ENCODE data around the gene IL1RL2.

Gene IL1RL2

GRCh38 chr2:102251849-102252203 lies 65.0 kb downstream of the IL1RL2 start:
- H3K27ac ChIP-seq: no peak overlapping the region
- H4K20me1 ChIP-seq: no peaks in the 10 kb centered on the region
- peaks cover 0 to 5% (median 0%) of the 10 kb centered on the region in 10 experiments; a peak in 2 of 20 replicates for H3K4me1 ChIP-seq
- H3K9me3 ChIP-seq (replicated peaks in 1 of 11): peaks cover 8 to 24% (median 18%) of the 10 kb centered on the region in 11 experiments; a peak in 18 of 22 replicates
- H3K9ac ChIP-seq: no peak overlapping the region; a peak in 1 of 22 replicates
- no peaks in the 10 kb centered on the region for H3K36me3 ChIP-seq
- peaks cover 13 to 29% (median 23%) of the 10 kb centered on the region in 11 experiments for H3K27me3 ChIP-seq
- peak overlapping the region in 2 of 10 experiments; percentile 46 to 53; a peak in 2 of 20 replicates for H3K4me3 ChIP-seq
- H3K4me2 ChIP-seq: peak overlapping the region in 4 of 11 experiments; percentile 61 to 71 (median 68); a peak in 2 of 22 replicates
- no peak for TF ChIP-seq Cebpa-rat (IDR thresholded peaks at IDR 0.05)

- Histone ChIP-seq H3K9me3 (replicated peaks in 1 of 11) (peaks cover 8 to 24% (median 18%) of the 10 kb centered on the region in 11 experiments; a peak in 18 of 22 replicates), H3K4me1 (peaks cover 0 to 5% (median 0%) of the 10 kb centered on the region in 10 experiments; a peak in 2 of 20 replicates), H3K36me3 (no peaks in the 10 kb centered on the region), H3K4me3 (no peak overlapping the region), H3K27ac (no peak overlapping the region), H3K9ac (no peak overlapping the region), H3K27me3 (peaks cover 13 to 29% (median 23%) of the 10 kb centered on the region in 11 experiments), H3K4me2 (no peak overlapping the region), H4K20me1 (no peaks in the 10 kb centered on the region)
- no peak for TF ChIP-seq Cebpa-rat (IDR thresholded peaks at IDR 0.05)
These were observed 65.4 kb downstream of the IL1RL2 start for GRCh38 chr2:102252236-102252635.

DNA sequence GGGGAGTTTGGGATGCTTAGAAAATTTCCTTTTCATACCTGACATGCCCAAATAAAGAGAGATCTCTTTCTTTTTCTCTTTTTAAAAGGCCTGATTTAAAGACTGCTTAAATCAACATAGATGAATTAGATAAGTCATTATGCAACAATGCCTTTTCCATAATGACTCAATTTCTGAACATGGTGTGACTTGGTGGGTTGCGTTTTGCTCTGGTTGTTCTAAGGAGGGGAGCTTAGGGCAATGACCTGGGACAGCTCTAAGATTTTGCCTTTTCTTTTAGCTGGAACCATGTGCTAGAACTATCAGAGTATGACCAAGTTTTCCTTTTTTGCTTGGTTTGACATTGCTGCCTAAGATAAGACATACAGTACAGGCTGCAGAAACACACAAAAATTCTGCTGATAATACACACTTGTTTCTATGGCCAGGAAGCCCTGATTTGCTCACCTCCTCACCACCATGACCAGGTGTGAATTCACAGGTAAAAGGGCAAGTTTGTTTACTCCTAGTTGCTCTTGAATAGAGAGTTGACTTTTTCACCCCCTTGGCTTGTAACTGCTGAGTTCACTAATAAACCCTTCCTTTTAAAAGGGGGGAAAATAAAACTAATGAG lies 66.4 kb downstream of the IL1RL2 start:
- H3K36me3 ChIP-seq: no peaks in the 10 kb centered on the region
- H3K4me1 ChIP-seq: peaks cover 0 to 6% (median 1%) of the 10 kb centered on the region in 10 experiments; a peak in 8 of 20 replicates
- peaks cover 13 to 29% (median 23%) of the 10 kb centered on the region in 11 experiments for H3K27me3 ChIP-seq
- H3K4me2 ChIP-seq: no peak overlapping the region
- no peak for TF ChIP-seq Cebpa-rat (IDR thresholded peaks at IDR 0.05)
- H3K4me3 ChIP-seq: no peak overlapping the region
- H3K9me3 ChIP-seq (replicated peaks in 1 of 11): peaks cover 8 to 26% (median 18%) of the 10 kb centered on the region in 11 experiments; a peak in 18 of 22 replicates
- no peak overlapping the region for H3K27ac ChIP-seq
- no peak overlapping the region for H3K9ac ChIP-seq
- H4K20me1 ChIP-seq: no peaks in the 10 kb centered on the region

DNA sequence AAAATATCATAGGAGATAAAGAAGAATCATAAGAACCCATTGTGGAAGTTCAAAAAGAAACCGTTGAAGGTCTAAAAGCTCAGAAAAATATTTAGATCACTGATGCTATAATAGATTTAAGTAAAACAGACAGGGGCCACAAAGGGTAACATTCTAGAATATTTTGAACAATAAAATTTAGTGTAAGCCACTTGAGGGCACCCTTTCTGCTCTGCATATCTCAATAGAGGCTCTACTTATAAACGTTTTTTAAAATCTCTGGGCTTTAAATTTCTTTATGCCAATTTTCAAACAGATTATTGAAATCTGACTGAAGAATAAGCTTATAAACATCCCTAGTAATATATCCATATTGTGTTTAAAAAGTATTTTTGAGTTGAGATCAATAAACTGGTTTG lies 66.9 kb downstream of the IL1RL2 start:
- Histone ChIP-seq H3K36me3 (no peaks in the 10 kb centered on the region), H3K9me3 (replicated peaks in 1 of 11) (peaks cover 8 to 31% (median 18%) of the 10 kb centered on the region in 11 experiments; a peak in 19 of 22 replicates), H3K9ac (no peak overlapping the region), H4K20me1 (no peaks in the 10 kb centered on the region), H3K4me2 (no peak overlapping the region), H3K27ac (no peak overlapping the region), H3K4me1 (peaks cover 0 to 11% (median 2%) of the 10 kb centered on the region in 10 experiments; a peak in 8 of 20 replicates), H3K27me3 (peaks cover 13 to 29% (median 23%) of the 10 kb centered on the region in 11 experiments), H3K4me3 (no peak overlapping the region)
- TF ChIP-seq Cebpa-rat (IDR thresholded peaks at IDR 0.05): no peak

DNA sequence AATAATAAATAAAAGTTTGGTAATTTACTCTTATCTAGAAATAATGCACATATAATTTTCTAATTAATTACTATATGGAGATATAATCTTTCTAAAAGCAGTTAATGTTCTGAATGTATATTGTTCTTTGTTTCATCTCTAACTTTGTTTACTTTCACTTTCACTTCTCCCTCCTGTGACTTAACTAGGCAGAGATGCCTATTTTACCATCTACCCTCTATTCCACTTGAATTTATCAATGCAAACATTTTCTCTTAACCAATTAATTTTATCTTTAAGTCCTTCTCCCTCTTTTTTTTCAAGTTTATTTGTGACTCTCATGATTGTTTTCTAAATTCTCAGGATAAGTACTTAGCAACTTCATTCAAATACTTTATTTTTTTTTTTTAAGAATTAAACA lies 69.5 kb downstream of the IL1RL2 start:
- H3K4me1 ChIP-seq: peaks cover 0 to 11% (median 2%) of the 10 kb centered on the region in 10 experiments; a peak in 8 of 20 replicates
- no peak for TF ChIP-seq Cebpa-rat (IDR thresholded peaks at IDR 0.05)
- no peaks in the 10 kb centered on the region for H3K36me3 ChIP-seq
- H3K9ac ChIP-seq: no peak overlapping the region
- H3K4me2 ChIP-seq: no peak overlapping the region
- peaks cover 4 to 36% (median 8%) of the 10 kb centered on the region in 11 experiments; a peak in 17 of 22 replicates for H3K9me3 ChIP-seq (replicated peaks in 1 of 11)
- no peak overlapping the region for H3K4me3 ChIP-seq
- H3K27ac ChIP-seq: no peak overlapping the region
- no peaks in the 10 kb centered on the region for H4K20me1 ChIP-seq
- H3K27me3 ChIP-seq: peaks cover 8 to 16% (median 10%) of the 10 kb centered on the region in 11 experiments

DNA sequence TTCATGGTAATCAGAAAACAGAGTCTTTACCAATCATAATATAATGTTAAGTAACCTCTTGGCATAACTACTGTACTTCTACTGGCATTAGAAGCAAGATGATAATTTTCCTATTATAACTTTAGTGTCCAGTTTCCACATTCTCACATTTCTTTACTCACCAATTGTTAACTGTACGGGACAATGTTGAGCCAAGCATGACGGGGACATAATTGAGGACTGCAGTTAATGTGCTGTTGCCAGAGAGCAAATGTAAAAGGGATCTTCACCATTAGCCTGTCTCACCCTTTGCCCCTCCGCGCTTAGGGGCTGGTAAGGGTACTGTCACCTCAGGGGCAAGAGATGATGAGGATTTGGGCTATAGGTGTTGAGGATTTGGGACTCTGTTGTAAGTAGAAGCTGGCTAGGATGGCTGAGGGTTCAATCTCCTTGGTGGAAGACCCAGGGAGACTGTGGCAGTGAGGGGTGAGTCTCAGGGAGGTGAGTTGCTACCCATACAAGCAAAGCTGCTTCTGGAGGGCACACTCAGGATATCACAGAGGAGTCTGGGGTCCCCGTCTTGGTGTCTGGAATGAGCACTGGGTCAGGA lies 70.1 kb downstream of the IL1RL2 start:
- peaks cover 0 to 35% (median 3%) of the 10 kb centered on the region in 11 experiments; a peak in 11 of 22 replicates for H3K9me3 ChIP-seq (replicated peaks in 1 of 11)
- no peak overlapping the region for H3K4me3 ChIP-seq
- H3K36me3 ChIP-seq: no peaks in the 10 kb centered on the region
- H3K9ac ChIP-seq: no peak overlapping the region
- H4K20me1 ChIP-seq: no peaks in the 10 kb centered on the region
- H3K27ac ChIP-seq: no peak overlapping the region
- peaks cover 0 to 18% (median 5%) of the 10 kb centered on the region in 10 experiments; a peak in 8 of 20 replicates for H3K4me1 ChIP-seq
- no peak overlapping the region for H3K4me2 ChIP-seq
- TF ChIP-seq Cebpa-rat (IDR thresholded peaks at IDR 0.05): no peak
- peaks cover 1 to 9% (median 3%) of the 10 kb centered on the region in 11 experiments; a peak in 16 of 22 replicates for H3K27me3 ChIP-seq

GRCh38 chr2:102258025-102258385 lies 71.2 kb downstream of the IL1RL2 start:
- Histone ChIP-seq H3K36me3 (no peaks in the 10 kb centered on the region), H3K27ac (no peak overlapping the region), H3K4me2 (peak overlapping the region in 4 of 11 experiments; percentile 1 to 33 (median 16); a peak in 4 of 22 replicates), H3K9ac (no peak overlapping the region), H3K4me1 (peaks cover under 1 to 28% (median 15%) of the 10 kb centered on the region in 10 experiments), H3K27me3 (no peaks in the 10 kb centered on the region), H3K4me3 (no peak overlapping the region), H4K20me1 (no peaks in the 10 kb centered on the region), H3K9me3 (replicated peaks in 1 of 11) (peaks cover 0 to 38% (median 7%) of the 10 kb centered on the region in 11 experiments; a peak in 8 of 22 replicates)
- no peak for TF ChIP-seq Cebpa-rat (IDR thresholded peaks at IDR 0.05)

DNA sequence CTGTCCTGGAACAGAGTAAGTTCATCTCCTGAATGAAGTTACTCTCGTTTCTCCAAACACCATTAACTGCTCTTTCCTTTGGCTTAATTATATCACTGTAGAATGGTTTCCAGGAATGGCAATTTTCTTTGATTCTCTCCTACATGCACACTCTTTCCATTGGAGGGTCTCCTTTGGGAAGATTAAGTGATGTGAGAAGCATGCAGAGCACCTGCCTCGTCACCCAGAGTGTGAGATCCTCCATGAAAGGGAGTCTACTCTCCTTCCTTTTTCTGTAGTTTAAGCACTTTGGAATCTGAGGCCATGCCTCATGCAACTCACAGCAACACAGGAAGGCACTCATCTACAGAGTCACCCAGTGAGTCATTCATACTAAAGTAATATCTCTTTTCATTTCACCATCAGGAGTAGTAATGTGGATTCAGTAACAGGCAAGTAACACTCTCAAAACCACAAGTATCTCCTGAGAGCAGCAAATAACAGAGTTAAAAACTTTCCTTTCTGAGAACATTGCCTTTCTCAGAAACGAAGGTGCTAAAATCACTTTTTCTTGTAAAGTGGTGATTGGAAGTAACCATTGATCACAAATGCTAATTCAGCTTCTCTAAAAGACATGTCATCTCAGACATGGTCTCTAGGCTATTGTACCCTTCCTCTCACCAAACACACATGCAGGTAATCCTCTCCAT lies 71.7 kb downstream of the IL1RL2 start:
- Histone ChIP-seq H3K9ac (no peak overlapping the region), H3K27me3 (no peaks in the 10 kb centered on the region), H3K36me3 (no peaks in the 10 kb centered on the region), H3K4me3 (no peak overlapping the region), H3K9me3 (replicated peaks in 1 of 11) (peaks cover 0 to 38% (median 7%) of the 10 kb centered on the region in 11 experiments; a peak in 8 of 22 replicates), H4K20me1 (no peaks in the 10 kb centered on the region), H3K4me1 (peaks cover 6 to 33% (median 17%) of the 10 kb centered on the region in 10 experiments), H3K27ac (0 out of 22 replicates have a peak overlapping the region, but pooled peaks of 1 of the 11 experiments have one; percentile 8), H3K4me2 (peak overlapping the region in 5 of 11 experiments; percentile 1 to 33 (median 8); a peak in 6 of 22 replicates)
- no peak for TF ChIP-seq Cebpa-rat (IDR thresholded peaks at IDR 0.05)
